H9 (cell line): ENCODE results near the gene MACROD1. TPM values are rescaled to one million over a fixed set of nuclear protein-coding genes. Genes with fewer than 3 reads are reported as not detected.

Experiments used
- DNase-seq: peaks from one replicate; pipeline ENCODE4 v3.0.0-alpha.2; 2017
- H2AFZ ChIP-seq: one replicate; pipeline ENCODE4 v1.6.1; 2013; ENCODE audit warnings: mild to moderate bottlenecking, low read length, control low read depth, moderate library complexity
- H2AK5ac ChIP-seq: 2 replicates; pipeline ENCODE4 v1.6.1; 2013; ENCODE audit warnings: low read length, control low read depth, mixed read lengths; ENCODE audit not compliant: insufficient read length
- H2BK120ac ChIP-seq: one replicate; pipeline ENCODE4 v1.6.1; 2013; ENCODE audit warnings: low read depth, mild to moderate bottlenecking, low read length, control low read depth, inconsistent platforms; ENCODE audit not compliant: poor library complexity, severe bottlenecking
- H2BK12ac ChIP-seq: 2 replicates; pipeline ENCODE4 v1.6.1; 2013; ENCODE audit warnings: low read length, control low read depth, mixed read lengths, low read depth; ENCODE audit not compliant: insufficient read length
- H2BK15ac ChIP-seq: 2 replicates; pipeline ENCODE4 v1.6.1; 2013; ENCODE audit warnings: low read depth, low read length, control low read depth
- H2BK20ac ChIP-seq: one replicate; pipeline ENCODE4 v1.6.1; 2013; ENCODE audit warnings: low read depth, mild to moderate bottlenecking, low read length, control low read depth, inconsistent platforms; ENCODE audit not compliant: poor library complexity, severe bottlenecking
- H2BK5ac ChIP-seq: 2 replicates; pipeline ENCODE4 v1.6.1; 2013; ENCODE audit warnings: low read length, control low read depth, mixed read lengths; ENCODE audit not compliant: insufficient read length
- H3K14ac ChIP-seq: 2 replicates; pipeline ENCODE4 v1.6.1; 2013; ENCODE audit warnings: low read length, control low read depth; ENCODE audit not compliant: insufficient read depth
- H3K18ac ChIP-seq: 2 replicates; pipeline ENCODE4 v1.6.1; 2013; ENCODE audit warnings: low read depth, mild to moderate bottlenecking, mixed read lengths, low read length, control low read depth; ENCODE audit not compliant: insufficient read length
- H3K23ac ChIP-seq: 2 replicates; pipeline ENCODE4 v1.6.1; 2013; ENCODE audit warnings: low read length, control low read depth, mixed read lengths, low read depth; ENCODE audit not compliant: insufficient read length
- H3K23me2 ChIP-seq: 2 replicates; pipeline ENCODE4 v1.6.1; 2013; ENCODE audit warnings: low read depth, mild to moderate bottlenecking, mixed read lengths, low read length, control low read depth; ENCODE audit not compliant: insufficient read length, poor library complexity, severe bottlenecking
- H3K27ac ChIP-seq: 2 replicates; pipeline ENCODE4 v1.5.1; 2013; ENCODE audit warnings: low read length, control low read depth, mixed read lengths, low read depth; ENCODE audit not compliant: insufficient read length
- H3K27me3 ChIP-seq: 2 replicates; pipeline ENCODE4 v1.6.1; 2013; ENCODE audit warnings: low read length, control low read depth, inconsistent platforms; ENCODE audit not compliant: insufficient read depth
- H3K4ac ChIP-seq: 2 replicates; pipeline ENCODE4 v1.6.1; 2013; ENCODE audit warnings: low read depth, mild to moderate bottlenecking, control low read depth, inconsistent platforms, low read length, moderate library complexity
- H3K4me1 ChIP-seq: 2 replicates; pipeline ENCODE4 v1.6.1; 2013; ENCODE audit warnings: low read length, control low read depth, inconsistent platforms; ENCODE audit not compliant: insufficient read depth
- H3K4me2 ChIP-seq: 2 replicates; pipeline ENCODE4 v1.6.1; 2013; ENCODE audit warnings: low read length, control low read depth, mixed read lengths; ENCODE audit not compliant: insufficient read length, insufficient read depth
- H3K56ac ChIP-seq: 2 replicates; pipeline ENCODE4 v1.6.1; 2013; ENCODE audit warnings: low read depth, mild to moderate bottlenecking, mixed read lengths, low read length, control low read depth; ENCODE audit not compliant: insufficient read length
- H3K79me1 ChIP-seq: 2 replicates; pipeline ENCODE4 v1.6.1; 2013; ENCODE audit warnings: low read depth, mild to moderate bottlenecking, moderate library complexity, low read length, control low read depth, inconsistent platforms; ENCODE audit not compliant: insufficient read depth, poor library complexity, severe bottlenecking
- H3K79me2 ChIP-seq: 2 replicates; pipeline ENCODE4 v1.6.1; 2013; ENCODE audit warnings: low read length, control low read depth, inconsistent platforms; ENCODE audit not compliant: insufficient read depth
- H3K9ac ChIP-seq: 2 replicates; pipeline ENCODE4 v1.6.1; 2013; ENCODE audit warnings: low read length, control low read depth, mixed read lengths; ENCODE audit not compliant: insufficient read length; ENCODE audit errors: extremely low read depth
- H3K9me3 ChIP-seq: one replicate; pipeline ENCODE4 v1.6.1; 2013; ENCODE audit warnings: low read depth, low read length, inconsistent platforms; ENCODE audit not compliant: control insufficient read depth
- H3T11ph ChIP-seq: one replicate; pipeline ENCODE4 v1.6.1; 2013; ENCODE audit warnings: mild to moderate bottlenecking, low read length, control low read depth, inconsistent platforms
- H4K20me1 ChIP-seq: one replicate; pipeline ENCODE4 v1.6.1; 2013; ENCODE audit not compliant: control insufficient read depth, insufficient read length, insufficient read depth
- H4K5ac ChIP-seq: 2 replicates; pipeline ENCODE4 v1.6.1; 2013; ENCODE audit warnings: low read depth, mild to moderate bottlenecking, mixed read lengths, low read length, control low read depth; ENCODE audit not compliant: insufficient read length
- H4K8ac ChIP-seq: replicated peaks from 2 replicates; pipeline ENCODE4 v1.6.1; 2013; ENCODE audit warnings: low read length, control low read depth, mixed read lengths, low read depth; ENCODE audit not compliant: insufficient read length
- H4K91ac ChIP-seq: 2 replicates; pipeline ENCODE4 v1.6.1; 2013; ENCODE audit warnings: low read depth, mild to moderate bottlenecking, moderate library complexity, mixed read lengths, low read length, control low read depth; ENCODE audit not compliant: insufficient read length
- H3K27ac Mint-ChIP-seq, 3 experiments: 2 replicates in 2 of 3; 3 replicates in 1 of 3; pipeline ENCODE4 v1.8.0; 2020 to 2021; ENCODE audit warnings: mixed read lengths in 3 of 3, mild to moderate bottlenecking in 1 of 3, moderate library complexity in 1 of 3
- H3K27me3 Mint-ChIP-seq: 2 replicates; pipeline ENCODE4 v1.8.0; 2021; ENCODE audit warnings: low read depth, mild to moderate bottlenecking, moderate library complexity, mixed read lengths
- H3K36me3 Mint-ChIP-seq, 3 experiments: 2 replicates in 2 of 3; 3 replicates in 1 of 3; pipeline ENCODE4 v1.8.0; 2020 to 2021; ENCODE audit warnings: low read depth in 3 of 3, mixed read lengths in 3 of 3; ENCODE audit not compliant: insufficient read depth in 1 of 3
- H3K4me1 Mint-ChIP-seq, 2 experiments: 2 replicates each; pipeline ENCODE4 v1.8.0; 2020; ENCODE audit warnings: mixed read lengths in 2 of 2
- H3K4me3 Mint-ChIP-seq, 2 experiments: 2 replicates in 1 of 2; 3 replicates in 1 of 2; pipeline ENCODE4 v1.8.0; 2020 to 2021; ENCODE audit warnings: mild to moderate bottlenecking in 2 of 2, mixed read lengths in 2 of 2, moderate library complexity in 1 of 2
- H3K9me3 Mint-ChIP-seq, 2 experiments: 2 replicates in 1 of 2; 3 replicates in 1 of 2; pipeline ENCODE4 v1.8.0; 2020; ENCODE audit warnings: mild to moderate bottlenecking in 2 of 2, mixed read lengths in 2 of 2, moderate library complexity in 1 of 2
- WGBS: extraction: QIAGEN DNeasy Blood & Tissue Kit; methylation state at CpG from one replicate; pipeline ENCODE4 v1.1.7; 2013; ENCODE audit warnings: missing lambda C conversion rate, low lambda C conversion rate, mixed read lengths; ENCODE audit not compliant: insufficient read length; ENCODE audit errors: extremely low coverage; 5-methylcytosine and 5-hydroxymethylcytosine counted together
- total RNA-seq: library from RNA; stranded (reverse); gene quantifications from 2 replicates; pipeline ENCODE4 v1.2.1, GENCODE V29; 2021
- TF ChIP-seq, protein P1 (sequence below): fragments of 200-600 bp; sonication (generic); conservative IDR thresholded peaks from 3 replicates; pipeline ENCODE4 v1.8.0; 2021; ENCODE audit warnings: antibody characterized with exemption, mild to moderate bottlenecking

Gene MACROD1
- total RNA-seq, 1 experiment from 2014 or later: 21.2 TPM

DNA sequence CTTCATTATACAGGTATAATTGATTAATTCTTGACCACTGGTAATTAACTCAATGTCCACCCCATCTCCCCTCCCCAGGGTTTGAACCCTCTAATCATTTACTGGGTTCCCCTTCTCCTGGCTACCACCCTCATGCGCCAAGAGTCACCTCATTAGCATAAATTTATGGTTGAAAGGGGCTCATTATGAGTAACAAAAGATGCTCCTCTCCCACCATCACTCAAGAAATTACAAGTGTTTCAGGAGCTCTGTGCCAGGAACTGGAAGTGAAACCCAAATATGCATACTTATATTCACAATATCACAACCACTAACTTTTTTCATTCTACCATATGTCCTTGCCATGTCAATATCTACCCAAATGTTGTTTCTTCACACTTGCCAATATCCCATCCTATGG lies 12.3 kb upstream of the MACROD1 start:
- Histone ChIP-seq H3K79me2 (no peaks in the 10 kb centered on the region), H3K27ac (no peak overlapping the region), H2AK5ac (no peak overlapping the region), H3K79me1 (no peaks in the 10 kb centered on the region), H3K9me3 (peaks cover 5% of the 10 kb centered on the region), H2BK120ac (no peak overlapping the region), H4K91ac (no peak overlapping the region), H2BK15ac (no peak overlapping the region), H2AFZ (no peak overlapping the region), H2BK20ac (no peak overlapping the region), H3K23ac (no peak overlapping the region), H3K14ac (no peak overlapping the region), H3K56ac (no peak overlapping the region), H3K4me1 (peaks cover 4% of the 10 kb centered on the region; the same call in 1 of the 2 replicates), H2BK12ac (no peak overlapping the region), H3K27me3 (no peaks in the 10 kb centered on the region; the same call in 1 of the 2 replicates), H3K18ac (no peak overlapping the region), H2BK5ac (no peak overlapping the region), H3T11ph (no peak overlapping the region), H3K23me2 (no peaks in the 10 kb centered on the region), H4K8ac (no peak overlapping the region), H4K5ac (no peak overlapping the region), H4K20me1 (peaks cover 3% of the 10 kb centered on the region), H3K4ac (no peak overlapping the region), H3K4me2 (no peak overlapping the region), H3K9ac (no peak overlapping the region)
- peaks cover 15 to 19% of the 10 kb centered on the region in 2 experiments for H3K4me1 Mint-ChIP-seq
- TF ChIP-seq, protein P1, sequence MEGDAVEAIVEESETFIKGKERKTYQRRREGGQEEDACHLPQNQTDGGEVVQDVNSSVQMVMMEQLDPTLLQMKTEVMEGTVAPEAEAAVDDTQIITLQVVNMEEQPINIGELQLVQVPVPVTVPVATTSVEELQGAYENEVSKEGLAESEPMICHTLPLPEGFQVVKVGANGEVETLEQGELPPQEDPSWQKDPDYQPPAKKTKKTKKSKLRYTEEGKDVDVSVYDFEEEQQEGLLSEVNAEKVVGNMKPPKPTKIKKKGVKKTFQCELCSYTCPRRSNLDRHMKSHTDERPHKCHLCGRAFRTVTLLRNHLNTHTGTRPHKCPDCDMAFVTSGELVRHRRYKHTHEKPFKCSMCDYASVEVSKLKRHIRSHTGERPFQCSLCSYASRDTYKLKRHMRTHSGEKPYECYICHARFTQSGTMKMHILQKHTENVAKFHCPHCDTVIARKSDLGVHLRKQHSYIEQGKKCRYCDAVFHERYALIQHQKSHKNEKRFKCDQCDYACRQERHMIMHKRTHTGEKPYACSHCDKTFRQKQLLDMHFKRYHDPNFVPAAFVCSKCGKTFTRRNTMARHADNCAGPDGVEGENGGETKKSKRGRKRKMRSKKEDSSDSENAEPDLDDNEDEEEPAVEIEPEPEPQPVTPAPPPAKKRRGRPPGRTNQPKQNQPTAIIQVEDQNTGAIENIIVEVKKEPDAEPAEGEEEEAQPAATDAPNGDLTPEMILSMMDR: no peak
- peaks cover 10% of the 10 kb centered on the region for H3K27me3 Mint-ChIP-seq
- H3K36me3 Mint-ChIP-seq: peaks cover 26 to 33% (median 30%) of the 10 kb centered on the region in 3 experiments; a peak in 6 of 7 replicates
- no CpG with 5 or more reads among the region's 1 CpG for WGBS
- no peak overlapping the region for H3K27ac Mint-ChIP-seq
- no peak overlapping the region for H3K4me3 Mint-ChIP-seq
- no peak for DNase-seq
- peaks cover 10 to 13% of the 10 kb centered on the region in 2 experiments for H3K9me3 Mint-ChIP-seq
